ENCODE measurements around the gene ZNF48. TPM values are rescaled to one million over a fixed set of nuclear protein-coding genes. Genes with fewer than 3 reads are reported as not detected.

ZNF48 gene
- total and polyA plus RNA-seq, 4 donors, result 3.4 to 7.4 (median 5.5) TPM

DNA sequence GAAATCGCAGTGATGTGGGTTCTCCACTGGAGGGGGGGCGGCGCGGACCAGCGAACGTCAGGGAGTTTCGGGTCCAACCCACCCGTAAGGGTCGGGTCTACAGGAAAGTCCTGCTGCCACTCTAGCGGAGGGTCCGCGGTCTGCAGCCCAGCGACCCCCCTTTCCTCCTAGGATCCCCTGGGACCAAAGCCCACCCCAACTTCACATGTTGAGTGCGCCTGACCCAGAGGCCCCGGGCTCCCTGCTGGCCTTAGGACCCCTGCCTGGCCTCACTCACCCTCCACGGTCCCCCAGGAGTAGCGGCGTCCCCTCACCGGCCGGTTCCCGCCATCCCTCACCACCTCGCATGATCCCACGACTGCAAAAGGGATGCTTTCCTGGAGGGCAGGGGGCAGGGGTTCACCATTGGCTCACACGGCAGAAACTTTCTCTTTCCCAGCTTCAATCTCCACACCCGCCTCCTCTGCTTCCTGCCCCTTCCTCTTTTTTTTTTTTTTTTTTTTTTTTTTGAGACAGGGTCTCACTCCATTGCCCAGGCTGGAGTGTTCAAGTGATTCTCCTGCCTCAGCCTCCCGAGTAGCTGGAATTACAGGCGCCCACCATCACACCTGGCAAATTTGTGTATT is 15.9 kb upstream of the ZNF48 start:
- DNase-seq (no peak), ATAC-seq (ENCODE audit: low FRiP score) (no peak)
- no peaks in the 10 kb centered on the region for H3K27me3 ChIP-seq (ENCODE audit: control insufficient read depth in 1 of 2, insufficient read depth in 2 of 2, low read length in 1 of 2)
- peak overlapping the region in 1 of 2 donors; percentile 34 for H3K27ac ChIP-seq (ENCODE audit: low read depth in 1 of 2, low read length in 2 of 2)
- peak overlapping the region; percentile 4 to 35 for H3K4me3 ChIP-seq (ENCODE audit: low read length in 2 of 2)
- intact Hi-C loops (cut with DNase I), result loop anchor here in 1 of 2 donors (5.0 to 10.0 kb wide), 2 partner anchors 276 to 572 kb away; partner anchors contain the start of genes FBRS, MAZ and PRR14
- no peaks in the 10 kb centered on the region for H3K9me3 ChIP-seq (ENCODE audit: control insufficient read depth, low read length)
- no peaks in the 10 kb centered on the region for H3K36me3 ChIP-seq (ENCODE audit: control insufficient read depth in 1 of 2, insufficient read depth in 2 of 2, low read length in 1 of 2)
- WGBS, 2 donors, result 21 to 27% methylated on average over 26 to 27 of the region's 27 CpGs
- no peaks in the 10 kb centered on the region for H3K4me1 ChIP-seq (ENCODE audit: control insufficient read depth in 1 of 2, insufficient read depth in 2 of 2, low read length in 2 of 2)

DNA sequence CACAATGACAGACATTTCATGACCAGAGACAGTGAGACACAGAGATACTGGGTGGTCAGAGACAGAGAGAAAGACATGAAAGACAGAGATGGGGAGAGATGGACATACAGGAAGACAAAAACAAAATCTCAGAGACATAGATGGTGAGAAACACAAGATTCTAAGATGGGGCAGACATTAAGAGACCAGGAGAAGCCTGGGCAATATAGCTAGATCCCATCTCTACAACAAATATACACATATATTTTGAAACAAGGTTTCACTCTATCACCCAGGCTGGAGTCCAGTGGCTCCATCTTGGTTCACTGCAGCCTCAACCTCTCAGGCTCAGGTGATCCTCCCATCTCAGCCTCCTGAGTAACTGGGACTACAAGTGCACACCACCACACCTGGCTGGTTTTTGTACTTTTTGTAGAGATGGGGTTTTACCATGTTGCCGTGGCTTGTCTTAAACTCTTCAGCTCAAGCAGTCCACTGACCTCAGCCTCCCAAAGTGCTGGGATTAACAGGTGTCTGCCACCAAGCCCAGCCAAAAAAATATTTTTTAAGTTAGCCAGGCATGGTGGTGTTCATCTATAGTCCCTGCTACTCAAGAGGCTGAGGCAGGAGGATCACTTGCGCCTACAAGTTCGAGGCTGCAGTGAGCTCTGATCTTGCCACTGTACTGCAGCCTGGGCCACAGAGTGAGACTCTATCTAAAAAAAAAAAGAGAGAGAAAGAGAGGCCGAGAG is 15.0 kb upstream of the ZNF48 start:
- Histone ChIP-seq H3K4me1 (ENCODE audit: control insufficient read depth in 1 of 2, insufficient read depth in 2 of 2, low read length in 2 of 2) (no peaks in the 10 kb centered on the region), H3K27me3 (ENCODE audit: control insufficient read depth in 1 of 2, insufficient read depth in 2 of 2, low read length in 1 of 2) (no peaks in the 10 kb centered on the region), H3K4me3 (ENCODE audit: low read length in 2 of 2) (no peak overlapping the region), H3K36me3 (ENCODE audit: control insufficient read depth in 1 of 2, insufficient read depth in 2 of 2, low read length in 1 of 2) (no peaks in the 10 kb centered on the region), H3K9me3 (ENCODE audit: control insufficient read depth, low read length) (no peaks in the 10 kb centered on the region), H3K27ac (ENCODE audit: low read depth in 1 of 2, low read length in 2 of 2) (no peak overlapping the region)
- 88 to 89% methylated on average over 4 of the region's 4 CpGs for WGBS, 2 donors
- no peak for DNase-seq
- intact Hi-C loops (cut with DNase I), result no loop called here
- ATAC-seq (ENCODE audit: low FRiP score), result no peak

DNA sequence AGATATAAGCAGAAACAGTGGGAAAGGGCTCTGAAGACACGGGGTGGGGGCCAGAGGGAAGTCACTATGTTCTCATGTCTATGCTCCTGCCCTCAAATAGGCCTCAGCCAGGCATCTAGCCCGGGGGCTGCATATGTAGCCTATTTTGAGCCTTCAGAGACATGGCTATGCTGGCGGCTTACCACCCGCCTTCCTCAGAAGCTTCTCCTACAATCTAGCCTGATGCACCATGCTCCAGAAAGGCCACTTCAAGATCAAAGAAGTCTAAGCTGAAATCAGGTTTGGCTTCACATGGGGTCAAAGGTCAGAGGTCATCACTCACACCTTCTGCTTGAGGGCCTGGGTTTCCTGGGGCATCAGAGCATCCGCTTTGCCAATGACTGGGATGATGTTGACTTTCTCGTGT is 14.4 kb upstream of the ZNF48 start:
- ATAC-seq (ENCODE audit: low FRiP score) (no peak), DNase-seq (no peak)
- Histone ChIP-seq H3K4me1 (ENCODE audit: control insufficient read depth in 1 of 2, insufficient read depth in 2 of 2, low read length in 2 of 2) (no peaks in the 10 kb centered on the region), H3K9me3 (ENCODE audit: control insufficient read depth, low read length) (no peaks in the 10 kb centered on the region), H3K36me3 (ENCODE audit: control insufficient read depth in 1 of 2, insufficient read depth in 2 of 2, low read length in 1 of 2) (no peaks in the 10 kb centered on the region), H3K27ac (ENCODE audit: low read depth in 1 of 2, low read length in 2 of 2) (no peak overlapping the region), H3K4me3 (ENCODE audit: low read length in 2 of 2) (no peak overlapping the region), H3K27me3 (ENCODE audit: control insufficient read depth in 1 of 2, insufficient read depth in 2 of 2, low read length in 1 of 2) (no peaks in the 10 kb centered on the region)
- intact Hi-C loops (cut with DNase I), result no loop called here
- WGBS, 2 donors, result 73 to 78% methylated on average over 6 of the region's 6 CpGs

DNA sequence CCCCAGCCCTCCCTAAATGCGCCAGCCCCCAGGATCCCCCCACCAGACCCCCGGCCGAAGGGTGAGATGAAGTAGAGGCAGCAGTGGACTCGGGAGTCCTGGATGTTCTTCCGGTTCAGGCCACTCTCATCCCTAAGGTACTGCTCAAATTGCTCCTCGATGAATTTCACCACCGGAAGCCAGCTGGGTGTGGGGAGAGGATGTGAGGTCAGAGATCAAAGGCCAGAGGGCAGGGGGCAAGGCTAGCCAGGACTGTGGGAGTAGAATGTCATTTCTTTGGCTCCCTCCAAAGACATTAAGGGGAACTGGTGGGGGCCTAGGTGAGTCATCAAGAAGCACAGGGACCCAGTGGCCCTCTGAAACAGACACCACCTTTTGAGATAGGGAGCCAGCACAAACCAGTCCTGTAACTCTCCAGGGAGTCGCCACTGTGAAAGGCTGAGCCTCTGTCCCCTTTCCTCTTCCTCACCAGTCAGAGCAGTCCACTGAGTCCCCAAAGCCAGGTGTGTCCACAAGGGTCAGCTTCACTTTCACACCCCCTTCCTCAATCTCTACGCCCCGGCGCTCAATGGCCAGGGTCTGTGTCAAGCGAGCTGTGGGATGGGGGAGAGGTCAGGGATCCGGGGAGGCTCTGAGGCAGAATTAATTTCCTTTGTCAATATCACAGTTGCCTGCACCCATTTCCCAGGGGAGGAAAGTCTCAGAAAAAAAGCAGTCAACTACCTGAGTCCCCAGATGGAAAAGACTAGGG is 13.8 kb upstream of the ZNF48 start:
- Histone ChIP-seq H3K4me3 (ENCODE audit: low read length in 2 of 2) (no peak overlapping the region), H3K9me3 (ENCODE audit: control insufficient read depth, low read length) (no peaks in the 10 kb centered on the region), H3K4me1 (ENCODE audit: control insufficient read depth in 1 of 2, insufficient read depth in 2 of 2, low read length in 2 of 2) (no peaks in the 10 kb centered on the region), H3K27me3 (ENCODE audit: control insufficient read depth in 1 of 2, insufficient read depth in 2 of 2, low read length in 1 of 2) (no peaks in the 10 kb centered on the region), H3K27ac (ENCODE audit: low read depth in 1 of 2, low read length in 2 of 2) (no peak overlapping the region), H3K36me3 (ENCODE audit: control insufficient read depth in 1 of 2, insufficient read depth in 2 of 2, low read length in 1 of 2) (no peaks in the 10 kb centered on the region)
- WGBS, 2 donors, result 72 to 78% methylated on average over 13 of the region's 13 CpGs
- ATAC-seq (ENCODE audit: low FRiP score), result no peak
- intact Hi-C loops (cut with DNase I), result no loop called here
- no peak for DNase-seq

DNA sequence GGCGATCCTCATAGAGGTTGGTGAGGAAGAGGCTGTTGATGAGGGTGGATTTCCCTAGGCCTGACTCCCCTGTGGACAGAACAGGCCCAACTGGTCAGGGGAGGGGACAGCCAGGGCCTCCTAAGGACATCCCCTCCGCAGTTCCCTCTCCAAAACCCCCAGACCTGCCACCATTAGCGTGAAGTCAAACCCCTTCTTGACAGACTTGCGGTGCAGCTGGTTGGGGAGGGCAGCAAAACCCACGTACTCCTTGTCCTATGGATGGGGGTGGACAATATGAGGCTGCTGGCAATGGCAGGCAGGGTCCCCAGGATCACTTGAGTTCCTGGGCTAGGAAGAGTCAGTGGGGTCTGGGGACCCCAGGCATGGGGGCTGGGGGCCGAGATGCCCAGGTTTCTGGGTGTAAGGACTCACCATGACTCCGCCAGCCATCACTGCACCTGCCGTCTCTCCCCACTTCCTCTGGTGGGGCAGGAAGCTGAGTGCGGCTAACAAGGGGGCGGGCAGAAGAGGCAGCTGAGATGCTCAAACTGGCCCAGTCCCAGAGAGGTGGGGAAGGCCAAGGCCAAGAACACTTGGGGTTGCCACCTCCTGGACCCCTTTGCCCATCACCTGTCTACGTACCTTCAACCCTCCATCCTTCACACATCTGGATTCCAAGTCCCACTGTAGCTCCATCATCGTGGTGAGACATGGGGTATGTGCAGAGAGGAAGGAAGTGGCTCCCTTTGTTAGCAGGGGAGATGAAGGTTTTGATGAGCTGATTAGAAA is 12.9 kb upstream of the ZNF48 start, which contains the start of gene SEPTIN1:
TSS of gene SEPTIN1 (minus strand) at position 451 of the 771 bp plus-strand sequence. CDS start at position 432, 19 bp downstream.
- no peak for ATAC-seq (ENCODE audit: low FRiP score)
- Histone ChIP-seq H3K9me3 (ENCODE audit: control insufficient read depth, low read length) (no peaks in the 10 kb centered on the region), H3K4me3 (ENCODE audit: low read length in 2 of 2) (no peak within 1 kb of the TSS), H3K27me3 (ENCODE audit: control insufficient read depth in 1 of 2, insufficient read depth in 2 of 2, low read length in 1 of 2) (no peaks in the 10 kb centered on the region), H3K27ac (ENCODE audit: low read depth in 1 of 2, low read length in 2 of 2) (no peak within 1 kb of the TSS), H3K36me3 (ENCODE audit: control insufficient read depth in 1 of 2, insufficient read depth in 2 of 2, low read length in 1 of 2) (no peaks in the 10 kb centered on the region), H3K4me1 (ENCODE audit: control insufficient read depth in 1 of 2, insufficient read depth in 2 of 2, low read length in 2 of 2) (no peaks in the 10 kb centered on the region)
- WGBS, 2 donors, result 70 to 72% methylated on average over 12 of the region's 12 CpGs
- no peak for DNase-seq
- intact Hi-C loops (cut with DNase I), result no loop called here

GRCh38 chr16:30383521-30383920 is 11.7 kb upstream of the ZNF48 start:
- H3K36me3 ChIP-seq (ENCODE audit: control insufficient read depth in 1 of 2, insufficient read depth in 2 of 2, low read length in 1 of 2), result no peaks in the 10 kb centered on the region
- H3K4me1 ChIP-seq (ENCODE audit: control insufficient read depth in 1 of 2, insufficient read depth in 2 of 2, low read length in 2 of 2), result no peaks in the 10 kb centered on the region
- no peak overlapping the region for H3K4me3 ChIP-seq (ENCODE audit: low read length in 2 of 2)
- DNase-seq (no peak), ATAC-seq (ENCODE audit: low FRiP score) (no peak)
- no peaks in the 10 kb centered on the region for H3K9me3 ChIP-seq (ENCODE audit: control insufficient read depth, low read length)
- H3K27me3 ChIP-seq (ENCODE audit: control insufficient read depth in 1 of 2, insufficient read depth in 2 of 2, low read length in 1 of 2), result no peaks in the 10 kb centered on the region
- 20 to 30% methylated on average over 2 of the region's 2 CpGs for WGBS, 2 donors
- H3K27ac ChIP-seq (ENCODE audit: low read depth in 1 of 2, low read length in 2 of 2), result no peak overlapping the region
- intact Hi-C loops (cut with DNase I), result no loop called here

GRCh38 chr16:30394592-30395154 is 547 bp upstream of the ZNF48 start:
- H3K4me1 ChIP-seq (ENCODE audit: control insufficient read depth in 1 of 2, insufficient read depth in 2 of 2, low read length in 2 of 2), result no peaks in the 10 kb centered on the region
- H3K4me3 ChIP-seq (ENCODE audit: low read length in 2 of 2), result peak overlapping the region; percentile 89 to 90
- H3K9me3 ChIP-seq (ENCODE audit: control insufficient read depth, low read length), result no peaks in the 10 kb centered on the region
- intact Hi-C loops (cut with DNase I), result no loop called here
- H3K27ac ChIP-seq (ENCODE audit: low read depth in 1 of 2, low read length in 2 of 2), result peak overlapping the region in 1 of 2 donors; percentile 67
- H3K27me3 ChIP-seq (ENCODE audit: control insufficient read depth in 1 of 2, insufficient read depth in 2 of 2, low read length in 1 of 2), result no peaks in the 10 kb centered on the region
- no peaks in the 10 kb centered on the region for H3K36me3 ChIP-seq (ENCODE audit: control insufficient read depth in 1 of 2, insufficient read depth in 2 of 2, low read length in 1 of 2)
- ATAC-seq (ENCODE audit: low FRiP score), result peak; percentile 34
- WGBS, 2 donors, result 0 to 2% methylated on average over 28 to 31 of the region's 31 CpGs
- DNase-seq, result no peak

GRCh38 chr16:30395992-30396585 is 869 bp downstream of the ZNF48 start:
- Histone ChIP-seq H3K9me3 (ENCODE audit: control insufficient read depth, low read length) (no peaks in the 10 kb centered on the region), H3K4me3 (ENCODE audit: low read length in 2 of 2) (peak overlapping the region; percentile 89 to 90), H3K27ac (ENCODE audit: low read depth in 1 of 2, low read length in 2 of 2) (peak overlapping the region in 1 of 2 donors; percentile 0), H3K36me3 (ENCODE audit: control insufficient read depth in 1 of 2, insufficient read depth in 2 of 2, low read length in 1 of 2) (no peaks in the 10 kb centered on the region), H3K4me1 (ENCODE audit: control insufficient read depth in 1 of 2, insufficient read depth in 2 of 2, low read length in 2 of 2) (peaks cover 0 to 2% of the 10 kb centered on the region in 2 donors), H3K27me3 (ENCODE audit: control insufficient read depth in 1 of 2, insufficient read depth in 2 of 2, low read length in 1 of 2) (no peaks in the 10 kb centered on the region)
- intact Hi-C loops (cut with DNase I), result no loop called here
- ATAC-seq (ENCODE audit: low FRiP score) (no peak), DNase-seq (no peak)
- WGBS, 2 donors, result 8 to 10% methylated on average over 10 to 13 of the region's 13 CpGs

Measured in aorta (tissue), 5 donors.